Gastrocnemius medialis (tissue), 4 donors: ENCODE data around the gene DNTTIP2. TPM values are rescaled to one million over a fixed set of nuclear protein-coding genes. Genes with fewer than 3 reads are reported as not detected.

Experiments
- ATAC-seq, 2 donors: fragments of 150-250 bp; one replicate each; pipeline ENCODE4 v1.9.1; 2016
- DNase-seq, 2 donors: peaks; one replicate each; pipeline ENCODE4 v3.0.0-alpha.2; 2019
- H3K27ac ChIP-seq, 4 donors: fragments of 200-600 bp; sonication (generic); 1 replicate in 1 of 4; 2 replicates in 3 of 4; pipeline ENCODE4 v1.5.1; 2016 to 2018; ENCODE audit warnings: mild to moderate bottlenecking in 2 of 4, moderate library complexity in 1 of 4
- H3K27me3 ChIP-seq, 3 donors: fragments of 200-600 bp; sonication (generic) in 2 of 3; 1 replicate in 1 of 3; 2 replicates in 2 of 3; pipeline versions ENCODE4 v1.5.1 to v1.6.0; 2016 to 2019; ENCODE audit warnings: mild to moderate bottlenecking in 1 of 3, moderate library complexity in 1 of 3
- H3K36me3 ChIP-seq, 2 donors: fragments of 200-600 bp; sonication (generic) in 1 of 2; one replicate each; pipeline ENCODE4 v1.5.1; 2017 to 2018
- H3K4me1 ChIP-seq, 2 donors: fragments of 200-600 bp; sonication (generic) in 1 of 2; one replicate each; pipeline ENCODE4 v1.5.1; 2016 to 2017; ENCODE audit warnings: mild to moderate bottlenecking in 2 of 2
- H3K4me3 ChIP-seq, 4 donors: fragments of 200-600 bp; sonication (generic) in 3 of 4; 1 replicate in 1 of 4; 2 replicates in 3 of 4; pipeline ENCODE4 v1.5.1; 2016 to 2019; ENCODE audit warnings: mild to moderate bottlenecking in 2 of 4
- H3K9me3 ChIP-seq, 3 donors: fragments of 200-600 bp; sonication (generic) in 2 of 3; 1 replicate in 1 of 3; 2 replicates in 2 of 3; pipeline ENCODE4 v1.5.1; 2016 to 2019
- POLR2A ChIP-seq, 2 donors: fragments of 450-650 bp; IDR thresholded peaks; one replicate each; pipeline ENCODE4 v1.6.1; 2017; ENCODE audit warnings: antibody characterized with exemption in 2 of 2, mild to moderate bottlenecking in 2 of 2, moderate library complexity in 2 of 2
- in situ Hi-C, 4 donors: fragments of 200-750 bp; cut with MboI; loops; one replicate each; pipeline versions ENCODE4 v1.15.0 to v1.8.0; 2017; ENCODE audit warnings: low sequenced_read_pairs in 4 of 4
- intact Hi-C: fragments of 100-400 bp; cut with DNase I; formaldehyde crosslinking; loops from one replicate; pipeline ENCODE4 v1.15.1; 2023; ENCODE audit warnings: low total_unique reads
- total RNA-seq, 4 donors: library from RNA; depleted of rRNA; stranded (reverse); fragments of >200 nt; gene quantifications; one replicate each; pipeline versions ENCODE4 v1.1.0 to v1.2.3, GENCODE V29; 2016
- TF ChIP-seq, protein P1 (sequence below), 5 experiments: fragments of 450-650 bp in 3 of 5; fragments of 200-600 bp in 2 of 5; sonication (generic) in 2 of 5; IDR thresholded peaks in 4 of 5; conservative IDR thresholded peaks in 1 of 5; 1 replicate in 4 of 5; 2 replicates in 1 of 5; pipeline ENCODE4 v1.5.1; 2016 to 2019; ENCODE audit warnings: antibody characterized with exemption in 5 of 5, mild to moderate bottlenecking in 3 of 5, moderate library complexity in 3 of 5

Gene DNTTIP2
- total RNA-seq, 4 donors from 2014 or later = 50.4 to 75.3 (median 59.1) TPM

DNA sequence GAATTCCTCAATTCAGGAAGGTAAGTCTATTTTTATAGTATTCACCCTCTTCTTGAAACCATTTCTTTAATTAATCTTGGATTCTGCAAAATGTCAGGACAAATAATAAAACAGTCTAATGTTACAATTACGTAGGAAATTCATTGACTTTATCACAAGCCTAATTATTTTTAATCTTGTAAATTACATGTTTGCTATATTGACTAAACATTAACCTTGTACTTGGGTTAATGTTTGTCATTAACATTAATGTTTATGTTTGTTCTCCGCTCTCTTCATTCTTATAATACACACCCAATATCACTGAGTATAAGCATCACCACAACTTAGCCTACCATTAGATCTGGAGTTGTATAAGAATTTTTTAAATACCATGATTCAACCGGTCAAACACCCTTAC lies 27.5 kb upstream of the DNTTIP2 start:
- Histone ChIP-seq H3K27ac (no peak overlapping the region), H3K9me3 (no peaks in the 10 kb centered on the region), H3K27me3 (no peaks in the 10 kb centered on the region), H3K4me3 (no peak overlapping the region), H3K36me3 (peaks cover 0 to 12% of the 10 kb centered on the region in 2 donors), H3K4me1 (peaks cover 14 to 30% of the 10 kb centered on the region in 2 donors)
- ATAC-seq (no peak), DNase-seq (no peak)
- TF ChIP-seq, protein P1, sequence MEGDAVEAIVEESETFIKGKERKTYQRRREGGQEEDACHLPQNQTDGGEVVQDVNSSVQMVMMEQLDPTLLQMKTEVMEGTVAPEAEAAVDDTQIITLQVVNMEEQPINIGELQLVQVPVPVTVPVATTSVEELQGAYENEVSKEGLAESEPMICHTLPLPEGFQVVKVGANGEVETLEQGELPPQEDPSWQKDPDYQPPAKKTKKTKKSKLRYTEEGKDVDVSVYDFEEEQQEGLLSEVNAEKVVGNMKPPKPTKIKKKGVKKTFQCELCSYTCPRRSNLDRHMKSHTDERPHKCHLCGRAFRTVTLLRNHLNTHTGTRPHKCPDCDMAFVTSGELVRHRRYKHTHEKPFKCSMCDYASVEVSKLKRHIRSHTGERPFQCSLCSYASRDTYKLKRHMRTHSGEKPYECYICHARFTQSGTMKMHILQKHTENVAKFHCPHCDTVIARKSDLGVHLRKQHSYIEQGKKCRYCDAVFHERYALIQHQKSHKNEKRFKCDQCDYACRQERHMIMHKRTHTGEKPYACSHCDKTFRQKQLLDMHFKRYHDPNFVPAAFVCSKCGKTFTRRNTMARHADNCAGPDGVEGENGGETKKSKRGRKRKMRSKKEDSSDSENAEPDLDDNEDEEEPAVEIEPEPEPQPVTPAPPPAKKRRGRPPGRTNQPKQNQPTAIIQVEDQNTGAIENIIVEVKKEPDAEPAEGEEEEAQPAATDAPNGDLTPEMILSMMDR (IDR thresholded peaks at IDR 0.05 in 4 of 5, conservative IDR thresholded peaks at IDR 0.05 in 1 of 5) = no peak
- TF ChIP-seq POLR2A (IDR thresholded peaks at IDR 0.05) = no peak
- intact Hi-C loops = no loop called here
- in situ Hi-C loops = no loop called here

DNA sequence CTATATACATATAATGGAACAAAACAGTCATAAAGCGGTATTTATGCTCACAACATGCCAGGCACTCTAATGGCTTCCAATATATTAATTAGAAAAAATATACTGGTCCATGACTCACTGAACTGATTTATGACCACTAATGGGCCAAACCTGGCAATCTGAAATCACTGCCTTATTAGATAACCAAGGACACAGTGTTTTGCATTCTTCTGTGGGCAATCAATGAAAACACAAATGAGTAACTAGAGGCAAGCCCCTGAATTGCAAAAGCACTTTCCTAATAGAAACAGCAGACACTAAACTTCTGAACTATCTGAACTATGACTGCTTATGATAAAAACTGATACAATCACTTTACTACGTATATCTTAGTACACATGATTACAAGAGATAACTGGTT lies 26.7 kb upstream of the DNTTIP2 start:
- no peak overlapping the region for H3K4me3 ChIP-seq
- H3K27me3 ChIP-seq = no peaks in the 10 kb centered on the region
- TF ChIP-seq, protein P1 (IDR thresholded peaks at IDR 0.05 in 4 of 5, conservative IDR thresholded peaks at IDR 0.05 in 1 of 5) = no peak
- TF ChIP-seq POLR2A (IDR thresholded peaks at IDR 0.05) = no peak
- H3K9me3 ChIP-seq = no peaks in the 10 kb centered on the region
- H3K27ac ChIP-seq = no peak overlapping the region
- no peak for DNase-seq
- peaks cover 0 to 19% of the 10 kb centered on the region in 2 donors for H3K36me3 ChIP-seq
- in situ Hi-C loops = no loop called here
- H3K4me1 ChIP-seq = peaks cover 14 to 30% of the 10 kb centered on the region in 2 donors
- intact Hi-C loops = no loop called here
- no peak for ATAC-seq

DNA sequence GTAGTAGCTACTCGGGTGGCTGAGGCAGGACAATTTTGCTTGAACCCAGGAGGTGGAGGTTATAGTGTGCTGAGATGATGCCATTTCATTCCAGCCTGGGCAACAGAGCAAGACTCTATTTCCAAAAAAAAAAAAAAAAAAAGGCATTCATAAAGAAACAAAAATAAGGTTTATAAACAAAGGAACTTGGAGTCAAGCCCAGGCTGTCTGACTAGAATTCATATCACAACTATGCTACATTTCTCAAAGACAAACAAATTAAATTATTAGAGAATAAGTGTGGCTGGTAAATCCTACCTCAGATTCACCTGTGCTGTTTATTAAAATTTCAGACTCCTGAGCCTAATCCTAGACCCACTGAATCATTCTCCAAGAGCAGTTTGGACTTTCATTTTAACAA lies 26.0 kb upstream of the DNTTIP2 start:
- no peaks in the 10 kb centered on the region for H3K9me3 ChIP-seq
- ATAC-seq (no peak), DNase-seq (no peak)
- peaks cover 0 to 26% of the 10 kb centered on the region in 2 donors for H3K36me3 ChIP-seq
- intact Hi-C loops = no loop called here
- no peaks in the 10 kb centered on the region for H3K27me3 ChIP-seq
- in situ Hi-C loops = no loop called here
- peaks cover 14 to 30% of the 10 kb centered on the region in 2 donors for H3K4me1 ChIP-seq
- no peak overlapping the region for H3K4me3 ChIP-seq
- TF ChIP-seq, protein P1 (IDR thresholded peaks at IDR 0.05 in 4 of 5, conservative IDR thresholded peaks at IDR 0.05 in 1 of 5) = no peak
- no peak overlapping the region for H3K27ac ChIP-seq

- TF ChIP-seq, protein P1 (IDR thresholded peaks at IDR 0.05 in 4 of 5, conservative IDR thresholded peaks at IDR 0.05 in 1 of 5) = no peak
- TF ChIP-seq POLR2A (IDR thresholded peaks at IDR 0.05) = no peak
- ATAC-seq = no peak
- no peak for DNase-seq
- Histone ChIP-seq H3K9me3 (no peaks in the 10 kb centered on the region), H3K36me3 (peaks cover 0 to 33% of the 10 kb centered on the region in 2 donors), H3K4me3 (no peak overlapping the region), H3K4me1 (peaks cover 11 to 30% of the 10 kb centered on the region in 2 donors), H3K27me3 (no peaks in the 10 kb centered on the region), H3K27ac (no peak overlapping the region)
- intact Hi-C loops (no loop called here), in situ Hi-C loops (no loop called here)
These were observed 25.2 kb upstream of the DNTTIP2 start for GRCh38 chr1:93904228-93904627.
